ENCODE measurements around the gene ITGBL1.

Gene ITGBL1

DNA sequence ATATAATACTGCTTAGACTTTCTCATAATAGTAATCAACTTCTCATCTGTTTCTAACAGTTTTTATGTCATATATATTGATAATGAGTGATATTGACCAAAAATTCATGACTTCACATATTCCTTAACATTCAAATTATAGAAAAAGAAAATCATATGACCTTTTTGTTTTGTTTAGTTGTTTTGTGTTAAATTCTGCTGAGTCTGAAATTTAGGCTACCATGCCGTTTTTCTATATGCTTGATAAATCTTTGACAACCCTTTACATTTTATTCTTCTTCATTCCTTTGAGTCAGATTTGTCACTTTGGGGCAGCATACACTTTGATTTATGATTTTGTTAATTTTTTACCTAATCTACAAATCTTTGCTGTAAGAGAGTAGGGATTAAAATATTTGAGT, 176.4 kb downstream of the ITGBL1 start:
- Histone ChIP-seq H3F3A (ENCODE audit: insufficient read depth, low read length) (no peaks in the 10 kb centered on the region), H3K4me3 (ENCODE audit: low read depth, low read length, poor library complexity, severe bottlenecking) (no peak overlapping the region), H3K9me2 (ENCODE audit: low read depth, low read length) (no peaks in the 10 kb centered on the region), H3K27me3 (ENCODE audit: insufficient read depth, low read length) (no peaks in the 10 kb centered on the region), H2AFZ (ENCODE audit: low read length) (no peak overlapping the region), H3K36me3 (ENCODE audit: insufficient read depth, low read length) (no peaks in the 10 kb centered on the region), H3K27ac (ENCODE audit: low read depth, low read length, poor library complexity, severe bottlenecking) (no peak overlapping the region), H3K4me2 (ENCODE audit: low read length) (no peak overlapping the region), H4K20me1 (ENCODE audit: insufficient read depth, low read length) (no peaks in the 10 kb centered on the region), H3K79me2 (ENCODE audit: insufficient read depth, low read length) (no peaks in the 10 kb centered on the region), H3K9me3 (ENCODE audit: low read length) (no peaks in the 10 kb centered on the region), H3K9ac (ENCODE audit: low read length) (no peak overlapping the region), H3K4me1 (ENCODE audit: insufficient read depth, low read length, severe bottlenecking) (peaks cover 44% of the 10 kb centered on the region)
- no peak for TF ChIP-seq EZH2 (IDR thresholded peaks at IDR 0.05; ENCODE audit: borderline replicate concordance, low read length)

DNA sequence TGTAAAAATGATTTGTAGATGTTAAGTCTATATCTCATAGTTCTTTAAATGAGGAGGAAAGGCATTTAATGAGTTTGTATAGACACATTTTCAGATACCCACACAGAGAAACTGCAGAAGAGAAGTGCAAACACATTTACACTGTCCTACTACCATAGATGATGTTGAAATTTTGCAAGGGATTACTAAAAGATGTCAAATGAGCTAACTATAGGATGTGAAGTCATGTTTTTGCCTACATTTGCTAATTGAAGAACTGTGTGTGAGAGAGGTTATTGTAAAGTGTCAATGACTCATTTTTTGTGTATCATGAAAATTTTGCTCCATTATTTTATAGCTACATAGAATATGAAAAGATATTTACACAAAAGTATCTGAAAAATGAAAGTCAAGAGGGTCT, 178.9 kb downstream of the ITGBL1 start:
- H3K4me3 ChIP-seq (ENCODE audit: low read depth, low read length, poor library complexity, severe bottlenecking): no peak overlapping the region
- H3K36me3 ChIP-seq (ENCODE audit: insufficient read depth, low read length): no peaks in the 10 kb centered on the region
- peaks cover 19% of the 10 kb centered on the region for H3K4me1 ChIP-seq (ENCODE audit: insufficient read depth, low read length, severe bottlenecking)
- no peak overlapping the region for H3K9ac ChIP-seq (ENCODE audit: low read length)
- H3K9me2 ChIP-seq (ENCODE audit: low read depth, low read length): no peaks in the 10 kb centered on the region
- no peaks in the 10 kb centered on the region for H4K20me1 ChIP-seq (ENCODE audit: insufficient read depth, low read length)
- no peaks in the 10 kb centered on the region for H3K79me2 ChIP-seq (ENCODE audit: insufficient read depth, low read length)
- no peak overlapping the region for H2AFZ ChIP-seq (ENCODE audit: low read length)
- H3K27ac ChIP-seq (ENCODE audit: low read depth, low read length, poor library complexity, severe bottlenecking): no peak overlapping the region
- TF ChIP-seq, protein P1, sequence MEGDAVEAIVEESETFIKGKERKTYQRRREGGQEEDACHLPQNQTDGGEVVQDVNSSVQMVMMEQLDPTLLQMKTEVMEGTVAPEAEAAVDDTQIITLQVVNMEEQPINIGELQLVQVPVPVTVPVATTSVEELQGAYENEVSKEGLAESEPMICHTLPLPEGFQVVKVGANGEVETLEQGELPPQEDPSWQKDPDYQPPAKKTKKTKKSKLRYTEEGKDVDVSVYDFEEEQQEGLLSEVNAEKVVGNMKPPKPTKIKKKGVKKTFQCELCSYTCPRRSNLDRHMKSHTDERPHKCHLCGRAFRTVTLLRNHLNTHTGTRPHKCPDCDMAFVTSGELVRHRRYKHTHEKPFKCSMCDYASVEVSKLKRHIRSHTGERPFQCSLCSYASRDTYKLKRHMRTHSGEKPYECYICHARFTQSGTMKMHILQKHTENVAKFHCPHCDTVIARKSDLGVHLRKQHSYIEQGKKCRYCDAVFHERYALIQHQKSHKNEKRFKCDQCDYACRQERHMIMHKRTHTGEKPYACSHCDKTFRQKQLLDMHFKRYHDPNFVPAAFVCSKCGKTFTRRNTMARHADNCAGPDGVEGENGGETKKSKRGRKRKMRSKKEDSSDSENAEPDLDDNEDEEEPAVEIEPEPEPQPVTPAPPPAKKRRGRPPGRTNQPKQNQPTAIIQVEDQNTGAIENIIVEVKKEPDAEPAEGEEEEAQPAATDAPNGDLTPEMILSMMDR (IDR thresholded peaks at IDR 0.05; ENCODE audit: low read length): no peak
- TF ChIP-seq EZH2 (IDR thresholded peaks at IDR 0.05; ENCODE audit: borderline replicate concordance, low read length): no peak
- no peaks in the 10 kb centered on the region for H3K27me3 ChIP-seq (ENCODE audit: insufficient read depth, low read length)
- H3F3A ChIP-seq (ENCODE audit: insufficient read depth, low read length): no peaks in the 10 kb centered on the region
- no peak overlapping the region for H3K4me2 ChIP-seq (ENCODE audit: low read length)
- H3K9me3 ChIP-seq (ENCODE audit: low read length): no peaks in the 10 kb centered on the region

DNA sequence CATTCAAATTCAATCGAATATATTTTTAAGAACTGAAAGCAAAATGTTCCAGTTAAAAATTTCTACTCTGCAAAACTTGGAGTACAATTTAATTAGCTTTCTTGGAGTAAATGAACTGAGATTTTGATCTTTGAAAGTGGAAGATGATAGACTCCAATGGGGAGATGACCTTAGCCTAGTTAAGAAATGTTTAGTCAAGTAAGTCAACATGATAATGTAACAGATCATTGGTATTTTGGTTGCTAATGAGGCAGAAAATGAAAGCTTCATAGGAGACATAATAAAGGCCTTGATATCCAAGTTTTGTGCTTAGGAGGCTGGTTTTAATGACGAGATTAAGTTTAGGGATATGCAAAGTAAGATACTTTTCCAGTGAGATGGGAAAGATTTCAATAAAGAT, 181.7 kb downstream of the ITGBL1 start:
- H3K9ac ChIP-seq (ENCODE audit: low read length): no peak overlapping the region
- H3K27me3 ChIP-seq (ENCODE audit: insufficient read depth, low read length): no peaks in the 10 kb centered on the region
- no peaks in the 10 kb centered on the region for H3K9me2 ChIP-seq (ENCODE audit: low read depth, low read length)
- H3K27ac ChIP-seq (ENCODE audit: low read depth, low read length, poor library complexity, severe bottlenecking): no peak overlapping the region
- no peaks in the 10 kb centered on the region for H3K79me2 ChIP-seq (ENCODE audit: insufficient read depth, low read length)
- H2AFZ ChIP-seq (ENCODE audit: low read length): no peak overlapping the region
- H3F3A ChIP-seq (ENCODE audit: insufficient read depth, low read length): no peaks in the 10 kb centered on the region
- no peak for TF ChIP-seq EZH2 (IDR thresholded peaks at IDR 0.05; ENCODE audit: borderline replicate concordance, low read length)
- TF ChIP-seq, protein P1 (IDR thresholded peaks at IDR 0.05; ENCODE audit: low read length): no peak
- no peaks in the 10 kb centered on the region for H3K9me3 ChIP-seq (ENCODE audit: low read length)
- H3K4me3 ChIP-seq (ENCODE audit: low read depth, low read length, poor library complexity, severe bottlenecking): no peak overlapping the region
- no peak overlapping the region for H3K4me2 ChIP-seq (ENCODE audit: low read length)
- no peaks in the 10 kb centered on the region for H3K4me1 ChIP-seq (ENCODE audit: insufficient read depth, low read length, severe bottlenecking)
- H4K20me1 ChIP-seq (ENCODE audit: insufficient read depth, low read length): no peaks in the 10 kb centered on the region
- no peaks in the 10 kb centered on the region for H3K36me3 ChIP-seq (ENCODE audit: insufficient read depth, low read length)

DNA sequence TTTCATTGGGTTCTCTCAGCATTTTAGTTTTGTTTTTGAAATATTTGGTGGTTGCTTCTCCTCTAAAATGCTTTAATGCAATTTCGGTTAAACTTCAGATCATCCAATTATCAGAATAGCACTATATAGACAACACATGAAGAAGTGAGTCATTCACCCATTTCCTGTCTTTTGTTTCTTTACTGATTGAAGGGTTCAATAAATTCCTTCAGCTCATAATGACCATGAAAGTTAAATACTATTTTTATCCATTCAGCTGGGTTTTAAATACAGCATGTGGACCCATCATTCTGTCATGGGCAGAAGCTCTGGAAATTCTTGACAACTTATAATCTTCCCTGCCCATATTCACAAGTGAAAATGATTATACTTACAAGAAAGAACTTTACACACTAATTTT, 187.2 kb downstream of the ITGBL1 start:
- no peaks in the 10 kb centered on the region for H3K36me3 ChIP-seq (ENCODE audit: insufficient read depth, low read length)
- H3K4me1 ChIP-seq (ENCODE audit: insufficient read depth, low read length, severe bottlenecking): no peaks in the 10 kb centered on the region
- no peak overlapping the region for H3K4me3 ChIP-seq (ENCODE audit: low read depth, low read length, poor library complexity, severe bottlenecking)
- no peaks in the 10 kb centered on the region for H3K79me2 ChIP-seq (ENCODE audit: insufficient read depth, low read length)
- H3K27ac ChIP-seq (ENCODE audit: low read depth, low read length, poor library complexity, severe bottlenecking): no peak overlapping the region
- no peak overlapping the region for H3K9ac ChIP-seq (ENCODE audit: low read length)
- H3K9me2 ChIP-seq (ENCODE audit: low read depth, low read length): no peaks in the 10 kb centered on the region
- TF ChIP-seq, protein P1 (IDR thresholded peaks at IDR 0.05; ENCODE audit: low read length): no peak
- TF ChIP-seq EZH2 (IDR thresholded peaks at IDR 0.05; ENCODE audit: borderline replicate concordance, low read length): no peak
- H3K9me3 ChIP-seq (ENCODE audit: low read length): no peaks in the 10 kb centered on the region
- no peaks in the 10 kb centered on the region for H4K20me1 ChIP-seq (ENCODE audit: insufficient read depth, low read length)
- H3K27me3 ChIP-seq (ENCODE audit: insufficient read depth, low read length): no peaks in the 10 kb centered on the region
- no peaks in the 10 kb centered on the region for H3F3A ChIP-seq (ENCODE audit: insufficient read depth, low read length)
- H3K4me2 ChIP-seq (ENCODE audit: low read length): no peak overlapping the region
- no peak overlapping the region for H2AFZ ChIP-seq (ENCODE audit: low read length)
